Measurements from ENCODE around the gene TMEM269.

TMEM269 gene

DNA sequence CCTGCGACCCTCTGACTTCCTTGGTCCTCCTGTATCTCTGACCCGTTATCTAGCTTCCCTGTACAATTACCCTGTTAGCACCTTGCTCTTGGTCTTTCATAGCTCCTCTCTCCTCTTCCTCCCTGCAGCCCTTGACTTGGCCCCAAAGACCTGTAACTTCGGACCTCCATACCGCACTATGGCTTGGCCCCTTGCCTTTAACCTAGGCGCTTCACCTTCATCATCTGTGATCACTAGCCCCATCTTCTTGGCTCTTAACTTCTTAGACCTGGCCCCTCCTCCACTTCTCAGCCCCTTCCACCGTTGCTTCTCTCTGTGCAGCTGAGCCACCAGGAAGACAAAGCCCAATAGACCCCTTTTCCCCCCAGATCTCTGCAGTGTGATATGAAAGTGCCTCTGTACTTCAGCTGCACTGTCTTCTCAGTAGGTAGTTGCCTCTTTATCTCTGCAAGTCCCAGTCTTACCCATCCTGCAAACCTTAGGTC is 62.4 kb downstream of the TMEM269 start:
- DNase-seq: no peak

DNA sequence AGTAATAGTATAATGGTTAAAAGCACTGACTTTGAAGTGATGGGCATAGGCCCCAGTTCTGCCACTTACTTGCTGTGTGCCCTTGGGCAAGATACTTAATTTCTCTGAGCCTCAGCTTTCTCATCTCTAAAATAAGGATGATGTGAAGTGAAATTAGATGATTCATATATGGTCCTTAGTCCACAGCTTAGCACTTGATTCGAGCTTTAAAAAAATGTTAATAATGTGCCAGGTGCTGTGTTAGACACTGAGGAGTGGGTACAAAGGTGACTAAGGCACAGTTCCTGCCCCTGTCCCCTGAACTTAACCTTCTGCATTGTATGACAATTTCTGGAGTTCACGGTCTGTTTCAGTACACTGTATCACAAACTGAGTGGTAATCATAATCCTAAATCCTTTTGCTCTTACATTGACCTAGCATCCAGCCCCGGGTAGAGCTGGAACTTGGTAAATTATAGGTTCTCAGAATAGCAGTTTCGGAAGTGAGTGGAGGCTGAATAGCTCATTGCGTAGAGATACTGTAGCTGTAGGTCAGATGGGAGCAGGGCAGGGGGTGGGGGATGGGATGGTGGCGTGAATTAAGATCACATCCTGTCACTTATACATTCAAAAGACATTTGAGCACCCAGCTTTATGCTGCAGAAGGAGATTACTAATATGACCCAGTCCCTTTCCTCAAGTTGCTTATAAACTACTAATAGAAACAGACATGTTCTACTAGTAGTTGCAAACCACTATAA is 63.1 kb downstream of the TMEM269 start:
- DNase-seq: no peak

DNA sequence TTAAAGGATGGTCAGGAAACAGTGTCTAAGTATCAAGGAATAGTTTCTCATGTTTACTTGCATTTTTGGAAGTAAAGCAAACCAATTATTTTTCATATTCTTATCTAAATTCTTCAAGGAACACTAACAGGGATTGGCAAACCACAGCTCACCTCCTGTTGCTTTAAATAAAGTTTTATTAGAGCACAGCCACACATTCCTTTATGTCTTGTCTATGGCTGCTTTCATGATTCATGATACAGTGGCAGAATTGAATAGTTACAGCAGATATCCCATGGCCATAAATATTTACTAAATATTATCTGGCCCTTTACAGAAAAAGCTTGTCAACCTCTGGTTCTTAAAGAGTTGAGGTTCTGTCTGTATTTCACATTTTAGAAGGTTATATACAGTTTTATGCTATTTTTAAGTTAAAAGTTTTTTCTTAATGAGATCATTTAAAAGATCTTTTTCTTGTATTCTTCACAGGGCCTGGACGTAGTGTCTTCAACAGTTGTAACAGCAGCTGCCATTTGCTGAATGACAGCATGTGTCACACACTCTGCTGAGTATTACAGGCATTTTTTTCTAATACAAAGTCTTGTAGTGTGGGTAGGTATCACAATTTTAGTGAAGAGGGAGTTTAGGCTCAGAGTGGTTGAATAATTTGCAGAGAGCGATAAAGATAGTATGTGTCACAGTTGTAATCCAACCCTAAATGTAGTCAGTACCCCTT is 64.2 kb downstream of the TMEM269 start:
- DNase-seq: no peak

DNA sequence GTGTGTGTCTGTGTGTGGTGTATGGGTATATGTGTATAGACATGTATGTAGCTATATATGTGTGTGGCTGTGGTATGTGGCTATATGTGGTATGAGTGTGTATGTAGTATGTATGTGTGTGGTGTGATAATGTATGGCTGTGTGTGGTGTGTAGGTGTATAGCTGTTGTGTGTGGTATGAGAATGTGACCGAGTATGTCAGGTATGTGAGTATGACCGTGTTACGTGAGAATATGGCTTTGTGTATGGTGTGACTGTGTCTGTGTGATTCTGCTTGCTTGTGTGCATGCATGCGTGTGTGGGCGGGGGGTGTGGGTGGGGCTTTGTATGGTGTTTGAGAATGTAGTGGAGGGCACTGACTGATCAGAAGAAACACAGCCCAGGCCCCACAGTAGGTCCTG is 65.2 kb downstream of the TMEM269 start:
- DNase-seq: no peak

Measured in anterior cingulate cortex (tissue), 58 donors.